Measurements from ENCODE around the gene MYH8. TPM values are rescaled to one million over a fixed set of nuclear protein-coding genes. Genes with fewer than 3 reads are reported as not detected.

The MYH8 gene
- total and polyA plus RNA-seq, 2 of the 4 experiments (the other 2 are of a cell fraction): not detected

DNA sequence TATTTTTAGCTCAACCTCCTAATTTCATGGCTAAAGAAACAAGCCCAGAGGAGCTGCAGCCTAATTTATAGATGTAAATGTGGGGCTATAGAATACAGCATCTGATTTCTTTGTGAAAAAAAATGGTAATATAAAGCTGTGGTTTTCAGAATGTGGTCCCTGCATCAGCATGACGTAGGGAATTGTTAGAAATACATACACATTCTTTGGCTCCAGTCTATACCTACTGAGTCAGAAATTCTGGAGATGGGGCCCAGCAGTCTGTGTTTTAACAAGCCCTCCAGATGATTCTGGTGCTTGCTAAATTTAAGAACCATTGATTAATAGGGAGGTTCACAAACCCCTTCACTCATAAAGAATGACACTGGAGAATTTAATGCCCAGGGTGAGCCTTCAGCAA is 18.1 kb upstream of the MYH8 start:
- Histone ChIP-seq H3K9ac (ENCODE audit: low read depth, low read length) (no peak overlapping the region), H2AFZ (replicated peaks; ENCODE audit: low read length, poor library complexity) (no peak overlapping the region), H3K23ac (ENCODE audit: low read depth, low read length) (no peak overlapping the region), H4K5ac (ENCODE audit: low read depth, low read length) (no peak overlapping the region), H4K8ac (ENCODE audit: low read depth in 2 of 2, low read length in 2 of 2) (no peak overlapping the region; a peak in 1 of 4 replicates), H4K20me1 (ENCODE audit: insufficient read depth, low read length) (no peaks in the 10 kb centered on the region), H3K4me3 (ENCODE audit: insufficient read depth, low read depth, low read length) (no peak overlapping the region), H3K4me1 (ENCODE audit: control insufficient read depth, insufficient read depth, low read length) (no peaks in the 10 kb centered on the region), H3K9me1 (ENCODE audit: insufficient read depth, low read length) (no peaks in the 10 kb centered on the region), H3K4me2 (ENCODE audit: low read depth, low read length) (no peak overlapping the region), H3K27ac (ENCODE audit: insufficient read depth, low read length) (no peak overlapping the region), H2BK15ac (ENCODE audit: low read depth, low read length) (no peak overlapping the region), H2AK5ac (ENCODE audit: low read depth, low read length) (no peak overlapping the region), H3K36me3 (ENCODE audit: control insufficient read depth, insufficient read depth, low read length) (no peaks in the 10 kb centered on the region), H2BK120ac (ENCODE audit: low read depth, low read length) (no peak overlapping the region), H3K79me1 (ENCODE audit: low read depth in 1 of 2, low read length in 2 of 2) (no peaks in the 10 kb centered on the region), H3K4ac (ENCODE audit: low read depth, low read length) (no peak overlapping the region), H2BK5ac (ENCODE audit: low read depth, low read length, poor library complexity, severe bottlenecking) (peak overlapping the region; percentile 36), H2BK20ac (ENCODE audit: low read depth, low read length) (no peak overlapping the region), H3K14ac (replicated peaks; ENCODE audit: low read depth, low read length) (no peak overlapping the region), H3K56ac (ENCODE audit: extremely low read depth, insufficient read depth, low read length) (no peak overlapping the region), H3K27me3 (ENCODE audit: control insufficient read depth, insufficient read depth, low read length) (no peaks in the 10 kb centered on the region), H3K18ac (ENCODE audit: low read depth, low read length) (no peak overlapping the region; the same call in 1 of the 2 replicates), H4K91ac (ENCODE audit: insufficient read depth, low read depth, low read length) (no peak overlapping the region), H3K9me3 (ENCODE audit: control insufficient read depth, insufficient read depth, low read length) (no peaks in the 10 kb centered on the region), H2AK9ac (replicated peaks; ENCODE audit: low read depth, low read length, poor library complexity) (no peak overlapping the region)
- BruUV-seq (replicated peaks): no TSS peak
- ChIA-PET CTCF (no interaction called here), POLR2A (ENCODE audit: unreplicated experiment) (interaction anchor here (0.7 kb wide), 1 partner anchor 429 kb away, joined by 4 read pairs; no protein-coding TSS in a partner anchor)
- TF ChIP-seq SMC3 (IDR thresholded peaks at IDR 0.05; ENCODE audit: low read depth, low read length): no peak
- TF ChIP-seq CHD1 (IDR thresholded peaks at IDR 0.05; ENCODE audit: low read depth, low read length): no peak
- no peak for TF ChIP-seq MAZ (IDR thresholded peaks at IDR 0.05; ENCODE audit: borderline replicate concordance, low read depth, low read length)
- TF ChIP-seq BHLHE40 (IDR thresholded peaks at IDR 0.05; ENCODE audit: low read depth, low read length): no peak
- TF ChIP-seq, protein P1, sequence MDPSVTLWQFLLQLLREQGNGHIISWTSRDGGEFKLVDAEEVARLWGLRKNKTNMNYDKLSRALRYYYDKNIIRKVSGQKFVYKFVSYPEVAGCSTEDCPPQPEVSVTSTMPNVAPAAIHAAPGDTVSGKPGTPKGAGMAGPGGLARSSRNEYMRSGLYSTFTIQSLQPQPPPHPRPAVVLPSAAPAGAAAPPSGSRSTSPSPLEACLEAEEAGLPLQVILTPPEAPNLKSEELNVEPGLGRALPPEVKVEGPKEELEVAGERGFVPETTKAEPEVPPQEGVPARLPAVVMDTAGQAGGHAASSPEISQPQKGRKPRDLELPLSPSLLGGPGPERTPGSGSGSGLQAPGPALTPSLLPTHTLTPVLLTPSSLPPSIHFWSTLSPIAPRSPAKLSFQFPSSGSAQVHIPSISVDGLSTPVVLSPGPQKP (IDR thresholded peaks at IDR 0.05; ENCODE audit: borderline replicate concordance, low read depth, low read length): no peak
- TF ChIP-seq, protein P2, sequence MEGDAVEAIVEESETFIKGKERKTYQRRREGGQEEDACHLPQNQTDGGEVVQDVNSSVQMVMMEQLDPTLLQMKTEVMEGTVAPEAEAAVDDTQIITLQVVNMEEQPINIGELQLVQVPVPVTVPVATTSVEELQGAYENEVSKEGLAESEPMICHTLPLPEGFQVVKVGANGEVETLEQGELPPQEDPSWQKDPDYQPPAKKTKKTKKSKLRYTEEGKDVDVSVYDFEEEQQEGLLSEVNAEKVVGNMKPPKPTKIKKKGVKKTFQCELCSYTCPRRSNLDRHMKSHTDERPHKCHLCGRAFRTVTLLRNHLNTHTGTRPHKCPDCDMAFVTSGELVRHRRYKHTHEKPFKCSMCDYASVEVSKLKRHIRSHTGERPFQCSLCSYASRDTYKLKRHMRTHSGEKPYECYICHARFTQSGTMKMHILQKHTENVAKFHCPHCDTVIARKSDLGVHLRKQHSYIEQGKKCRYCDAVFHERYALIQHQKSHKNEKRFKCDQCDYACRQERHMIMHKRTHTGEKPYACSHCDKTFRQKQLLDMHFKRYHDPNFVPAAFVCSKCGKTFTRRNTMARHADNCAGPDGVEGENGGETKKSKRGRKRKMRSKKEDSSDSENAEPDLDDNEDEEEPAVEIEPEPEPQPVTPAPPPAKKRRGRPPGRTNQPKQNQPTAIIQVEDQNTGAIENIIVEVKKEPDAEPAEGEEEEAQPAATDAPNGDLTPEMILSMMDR (conservative IDR thresholded peaks at IDR 0.05; ENCODE audit: low read depth, low read length): no peak
- no peak for TF ChIP-seq NFE2L2 (IDR thresholded peaks at IDR 0.05; ENCODE audit: low read depth, low read length)
- TF ChIP-seq CEBPB (IDR thresholded peaks at IDR 0.05; ENCODE audit: low read depth, low read length): no peak
- no peak for TF ChIP-seq POLR2A (IDR thresholded peaks at IDR 0.05; ENCODE audit: low read depth, low read length)
- no peak for TF ChIP-seq RCOR1 (IDR thresholded peaks at IDR 0.05; ENCODE audit: insufficient replicate concordance, low read length)
- no peak for TF ChIP-seq RAD21 (IDR thresholded peaks at IDR 0.05; ENCODE audit: low read length)
- TF ChIP-seq, protein P3, sequence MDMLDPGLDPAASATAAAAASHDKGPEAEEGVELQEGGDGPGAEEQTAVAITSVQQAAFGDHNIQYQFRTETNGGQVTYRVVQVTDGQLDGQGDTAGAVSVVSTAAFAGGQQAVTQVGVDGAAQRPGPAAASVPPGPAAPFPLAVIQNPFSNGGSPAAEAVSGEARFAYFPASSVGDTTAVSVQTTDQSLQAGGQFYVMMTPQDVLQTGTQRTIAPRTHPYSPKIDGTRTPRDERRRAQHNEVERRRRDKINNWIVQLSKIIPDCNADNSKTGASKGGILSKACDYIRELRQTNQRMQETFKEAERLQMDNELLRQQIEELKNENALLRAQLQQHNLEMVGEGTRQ (IDR thresholded peaks at IDR 0.05; ENCODE audit: low read depth, low read length): no peak
- TF ChIP-seq MAFK (IDR thresholded peaks at IDR 0.05; ENCODE audit: low read depth, low read length): no peak
- TF ChIP-seq RFX5 (IDR thresholded peaks at IDR 0.05; ENCODE audit: low read depth, low read length): no peak
- TF ChIP-seq MXI1 (IDR thresholded peaks at IDR 0.05; ENCODE audit: borderline replicate concordance, low read depth, low read length): no peak
- dilution Hi-C loops (cut with HindIII; ENCODE audit: low sequenced_read_pairs, unreplicated experiment): no loop called here
- DNase-seq (peak; percentile 50), ATAC-seq (ENCODE audit: low read depth) (no peak)
- in situ Hi-C loops (cut with MboI; ENCODE audit: low sequenced_read_pairs): no loop called here
- intact Hi-C loops (cut with micrococcal nuclease): no loop called here
- WGBS, 2 experiments (ENCODE audit: extremely low coverage in 2 of 2, insufficient read length in 1 of 2): no CpG with 5 or more reads among the region's 1 CpG
